Esophagus squamous epithelium (tissue), 5 donors: ENCODE results near the gene AFF3. TPM values are rescaled to one million over a fixed set of nuclear protein-coding genes. Genes with fewer than 3 reads are reported as not detected.

ENCODE experiments used
- DNase-seq: peaks from one replicate; lab custom pipeline; 2025; lab: John Stamatoyannopoulos, UW
- H3K27ac ChIP-seq, 4 donors: fragments of 200-600 bp; sonication (generic); one replicate each; pipeline ENCODE4 v1.5.1; 2016 to 2019; ENCODE audit warnings: mild to moderate bottlenecking in 1 of 4
- H3K27me3 ChIP-seq, 4 donors: fragments of 200-600 bp; sonication (generic); 1 replicate in 3 of 4; 2 replicates in 1 of 4; pipeline versions ENCODE4 v1.5.1 to v1.6.0; 2017 to 2021; ENCODE audit warnings: antibody characterized with exemption in 1 of 4
- H3K36me3 ChIP-seq, 3 donors: fragments of 200-600 bp; sonication (generic); one replicate each; pipeline ENCODE4 v1.5.1; 2016 to 2019
- H3K4me1 ChIP-seq, 3 donors: fragments of 200-600 bp; sonication (generic); one replicate each; pipeline ENCODE4 v1.5.1; 2017 to 2019
- H3K4me3 ChIP-seq, 4 donors: fragments of 200-600 bp; sonication (generic); 1 replicate in 3 of 4; 2 replicates in 1 of 4; pipeline ENCODE4 v1.5.1; 2016 to 2019; ENCODE audit warnings: mild to moderate bottlenecking in 2 of 4, moderate library complexity in 1 of 4
- H3K9me3 ChIP-seq, 3 donors: fragments of 200-600 bp; sonication (generic); one replicate each; pipeline ENCODE4 v1.5.1; 2016 to 2019
- CTCF ChIP-seq, 6 experiments: fragments of 450-650 bp in 4 of 6; fragments of 200-600 bp in 2 of 6; sonication (generic) in 2 of 6; IDR thresholded peaks; one replicate each; pipeline ENCODE4 v1.5.1; 2016 to 2019; ENCODE audit warnings: antibody characterized with exemption in 6 of 6, mild to moderate bottlenecking in 4 of 6, moderate library complexity in 4 of 6
- POLR2A ChIP-seq, 4 donors: fragments of 450-650 bp; IDR thresholded peaks; one replicate each; pipeline ENCODE4 v1.6.1; 2017; ENCODE audit warnings: antibody characterized with exemption in 4 of 4, mild to moderate bottlenecking in 4 of 4, moderate library complexity in 3 of 4
- WGBS, 2 donors: methylation state at CpG; one replicate each; pipeline ENCODE4 v1.1.5; 2018; 5-methylcytosine and 5-hydroxymethylcytosine counted together
- intact Hi-C: fragments of 100-400 bp; cut with DNase I; formaldehyde crosslinking; loops from one replicate; pipeline ENCODE4 v1.15.0; 2022
- total RNA-seq, 4 donors: library from RNA; depleted of rRNA; stranded (reverse); fragments of >200 nt; gene quantifications; one replicate each; pipeline ENCODE4 v1.1.0, GENCODE V29; 2016
- donor health status: DM: yes; HTN: yes; CAD: no.

Gene AFF3
- total RNA-seq, 4 donors from 2014 or later: 1.2 to 9.7 (median 3.8) TPM

- no peak overlapping the region for H3K4me3 ChIP-seq
- no peak for DNase-seq
- H3K4me1 ChIP-seq: no peaks in the 10 kb centered on the region
- peaks cover 0 to 29% (median 0%) of the 10 kb centered on the region in 4 donors for H3K27me3 ChIP-seq
- intact Hi-C loops: no loop called here
- H3K9me3 ChIP-seq: no peaks in the 10 kb centered on the region
- no peak for TF ChIP-seq CTCF (IDR thresholded peaks at IDR 0.05)
- TF ChIP-seq POLR2A (IDR thresholded peaks at IDR 0.05): no peak
- H3K36me3 ChIP-seq: no peaks in the 10 kb centered on the region
- H3K27ac ChIP-seq: no peak overlapping the region
- WGBS, 2 donors: 80% methylated on average over 6 of the region's 6 CpGs
Observed at GRCh38 chr2:99824758-99825157, 317.6 kb downstream of the AFF3 start.

- intact Hi-C loops: no loop called here
- WGBS, 2 donors: 31 to 44% methylated on average over 9 of the region's 9 CpGs
- H3K9me3 ChIP-seq: no peaks in the 10 kb centered on the region
- no peaks in the 10 kb centered on the region for H3K36me3 ChIP-seq
- no peak overlapping the region for H3K4me3 ChIP-seq
- no peaks in the 10 kb centered on the region for H3K4me1 ChIP-seq
- no peak overlapping the region for H3K27ac ChIP-seq
- TF ChIP-seq POLR2A (IDR thresholded peaks at IDR 0.05) (no peak), CTCF (IDR thresholded peaks at IDR 0.05) (no peak)
- no peak for DNase-seq
- H3K27me3 ChIP-seq: peaks cover 0 to 31% (median 0%) of the 10 kb centered on the region in 4 donors
Observed at GRCh38 chr2:99822474-99823207, 319.7 kb downstream of the AFF3 start.

GRCh38 chr2:99821984-99822383, 320.4 kb downstream of the AFF3 start:
- Histone ChIP-seq H3K4me3 (no peak overlapping the region), H3K27ac (no peak overlapping the region), H3K9me3 (no peaks in the 10 kb centered on the region), H3K4me1 (no peaks in the 10 kb centered on the region), H3K36me3 (no peaks in the 10 kb centered on the region), H3K27me3 (peaks cover 0 to 38% (median 0%) of the 10 kb centered on the region in 4 donors)
- DNase-seq: no peak
- no peak for TF ChIP-seq POLR2A (IDR thresholded peaks at IDR 0.05)
- intact Hi-C loops: no loop called here
- WGBS, 2 donors: 85 to 88% methylated on average over 6 of the region's 6 CpGs

- no peak overlapping the region for H3K27ac ChIP-seq
- H3K9me3 ChIP-seq: no peaks in the 10 kb centered on the region
- peaks cover 0 to 39% (median 0%) of the 10 kb centered on the region in 4 donors for H3K27me3 ChIP-seq
- TF ChIP-seq POLR2A (IDR thresholded peaks at IDR 0.05): no peak
- TF ChIP-seq CTCF (IDR thresholded peaks at IDR 0.05): no peak
- no peak for DNase-seq
- no peaks in the 10 kb centered on the region for H3K36me3 ChIP-seq
- no peaks in the 10 kb centered on the region for H3K4me1 ChIP-seq
- H3K4me3 ChIP-seq: no peak overlapping the region
- 83 to 88% methylated on average over 7 of the region's 7 CpGs for WGBS, 2 donors
- intact Hi-C loops: no loop called here
Observed at GRCh38 chr2:99821572-99821971, 320.8 kb downstream of the AFF3 start.

- H3K4me3 ChIP-seq: no peak overlapping the region
- H3K27me3 ChIP-seq: peaks cover 0 to 37% (median 0%) of the 10 kb centered on the region in 4 donors
- H3K4me1 ChIP-seq: no peaks in the 10 kb centered on the region
- intact Hi-C loops: no loop called here
- no peak for DNase-seq
- H3K27ac ChIP-seq: no peak overlapping the region
- peak in 1 of 6 experiments; percentile 18 for TF ChIP-seq CTCF (IDR thresholded peaks at IDR 0.05)
- TF ChIP-seq POLR2A (IDR thresholded peaks at IDR 0.05): no peak
- no peaks in the 10 kb centered on the region for H3K36me3 ChIP-seq
- WGBS, 2 donors: 84 to 95% methylated on average over 3 of the region's 3 CpGs
- no peaks in the 10 kb centered on the region for H3K9me3 ChIP-seq
Observed at GRCh38 chr2:99821039-99821438, 321.4 kb downstream of the AFF3 start.
